ENCODE data around the gene NBL1. TPM values are rescaled to one million over a fixed set of nuclear protein-coding genes. Genes with fewer than 3 reads are reported as not detected.
A peak's percentile ranks its signal among the peaks of the same experiment; 100 is the strongest.

NBL1 gene
- total RNA-seq, 8 experiments from 2014 or later, result 0.78 to 149 (median 11.6) TPM

DNA sequence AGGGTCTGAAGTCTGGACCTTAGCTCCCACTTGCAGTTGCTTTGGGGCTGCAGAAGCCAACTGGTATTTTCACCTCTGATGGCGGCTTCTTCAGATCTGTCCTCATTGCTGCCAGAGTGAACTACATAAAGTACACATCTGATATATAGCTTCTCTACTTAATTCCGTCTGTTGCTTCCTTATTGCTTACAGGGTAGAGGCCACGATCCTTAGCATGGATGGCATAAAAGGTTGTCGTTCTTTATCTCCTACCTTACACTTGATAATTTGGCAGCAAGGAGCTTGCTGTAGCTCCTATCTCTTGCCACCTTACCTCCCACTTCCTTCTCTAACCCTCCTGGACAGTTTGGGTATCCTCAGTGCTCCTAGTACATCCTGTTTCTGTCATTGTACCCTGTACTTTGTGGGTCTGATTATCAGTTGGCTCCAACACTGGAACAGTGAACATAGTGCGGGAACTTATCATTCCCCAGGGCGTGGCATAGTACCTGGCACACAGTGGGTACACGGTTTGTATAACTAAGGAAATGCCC is 30.9 kb upstream of the NBL1 start:
- Histone ChIP-seq H3K4me3 (no peak overlapping the region), H3K27ac (no peak overlapping the region), H3K4me1 (replicated peaks in 1 of 2) (peaks cover 4 to 7% of the 10 kb centered on the region in 2 donors)
- ATAC-seq (replicated peaks in 6 of 8), result no peak
- in situ Hi-C loops (cut with MboI; ENCODE audit: low pct_unique_long_range_greater_than_20kb in 2 of 9, low sequenced_read_pairs in 9 of 9, unreplicated experiment in 9 of 9), result no loop called here
- WGBS, 10 experiments, result 80 to 100% (median 91%) methylated on average over 1 to 7 of the region's 7 CpGs; no CpG with 5 or more reads in 2 of the 10 experiments

DNA sequence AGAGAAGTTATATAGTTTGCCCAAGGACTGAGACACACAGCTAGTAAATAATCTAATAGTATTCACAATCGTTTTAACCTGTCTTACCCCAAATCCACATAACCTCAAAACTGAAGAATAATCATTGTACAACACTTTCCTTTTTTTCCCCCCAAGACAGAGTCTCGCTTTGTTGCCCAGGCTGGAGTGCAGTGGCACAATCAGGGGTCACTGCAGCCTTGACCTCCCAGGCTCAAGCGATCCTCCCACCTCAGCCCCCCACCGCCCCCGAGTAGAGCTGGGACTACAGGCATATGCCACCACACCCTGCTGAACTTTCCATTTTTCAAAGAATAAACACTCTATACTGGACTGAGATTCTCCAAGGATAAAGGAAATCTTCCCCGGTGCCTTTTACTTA is 28.7 kb upstream of the NBL1 start:
- peaks cover 7 to 12% of the 10 kb centered on the region in 2 donors for H3K4me1 ChIP-seq (replicated peaks in 1 of 2)
- WGBS, 10 experiments, result 70 to 100% (median 85%) methylated on average over 1 to 5 of the region's 6 CpGs; no CpG with 5 or more reads in 4 of the 10 experiments
- in situ Hi-C loops (cut with MboI; ENCODE audit: low pct_unique_long_range_greater_than_20kb in 2 of 9, low sequenced_read_pairs in 9 of 9, unreplicated experiment in 9 of 9), result no loop called here
- no peak overlapping the region for H3K27ac ChIP-seq
- no peak overlapping the region for H3K4me3 ChIP-seq
- ATAC-seq (replicated peaks in 6 of 8), result no peak

DNA sequence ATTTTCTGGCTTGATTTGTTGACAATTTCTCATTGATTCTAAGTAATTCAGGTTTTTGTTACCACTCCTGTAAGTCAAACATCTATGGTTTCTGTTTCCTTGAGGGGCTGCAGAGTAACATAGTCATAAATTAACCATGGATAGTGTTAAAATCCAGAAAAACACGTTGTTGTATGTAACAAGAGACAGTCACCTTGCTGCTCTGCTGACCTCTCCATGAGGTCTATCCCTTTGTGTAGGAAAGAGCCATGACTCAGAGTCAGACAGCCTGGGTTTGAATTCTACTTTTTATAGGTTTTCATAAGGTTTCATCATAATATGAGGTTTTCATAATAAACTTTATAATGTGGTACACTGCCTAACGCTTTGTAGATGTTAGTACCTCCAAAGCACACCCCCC is 27.6 kb upstream of the NBL1 start:
- ATAC-seq (replicated peaks in 6 of 8), result peak in 4 of 8 experiments; percentile 22 to 67 (median 48)
- Histone ChIP-seq H3K4me3 (no peak overlapping the region), H3K27ac (no peak overlapping the region), H3K4me1 (replicated peaks in 1 of 2) (peaks cover 7 to 12% of the 10 kb centered on the region in 2 donors)
- in situ Hi-C loops (cut with MboI; ENCODE audit: low pct_unique_long_range_greater_than_20kb in 2 of 9, low sequenced_read_pairs in 9 of 9, unreplicated experiment in 9 of 9), result no loop called here
- 0 to 100% (median 64%) methylated on average over 1 to 2 of the region's 2 CpGs; no CpG with 5 or more reads in 1 of the 10 experiments for WGBS, 10 experiments

DNA sequence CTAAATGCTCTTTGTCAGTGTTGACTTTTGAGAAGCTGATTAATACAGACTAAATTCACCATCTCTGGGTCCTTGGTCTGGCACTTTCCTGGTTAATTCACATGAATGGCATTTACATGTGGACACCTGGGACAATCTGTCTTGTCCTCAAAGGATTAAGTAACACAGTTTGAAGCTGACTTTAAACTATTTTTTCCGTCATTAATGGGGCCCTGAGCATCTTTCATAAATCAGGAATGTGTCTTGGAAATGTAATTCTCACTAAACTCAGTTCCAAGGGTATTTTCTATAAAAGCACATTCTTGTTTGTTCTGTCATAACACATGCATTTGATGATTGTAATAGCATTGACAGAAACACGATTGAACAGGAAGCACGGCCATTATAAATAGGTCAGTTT is 26.7 kb upstream of the NBL1 start:
- peaks cover 7 to 12% of the 10 kb centered on the region in 2 donors for H3K4me1 ChIP-seq (replicated peaks in 1 of 2)
- in situ Hi-C loops (cut with MboI; ENCODE audit: low pct_unique_long_range_greater_than_20kb in 2 of 9, low sequenced_read_pairs in 9 of 9, unreplicated experiment in 9 of 9), result no loop called here
- 33 to 100% (median 83%) methylated on average over 1 to 3 of the region's 3 CpGs; no CpG with 5 or more reads in 2 of the 10 experiments for WGBS, 10 experiments
- H3K4me3 ChIP-seq, result no peak overlapping the region
- H3K27ac ChIP-seq, result no peak overlapping the region
- ATAC-seq (replicated peaks in 6 of 8), result no peak

GRCh38 chr1:19618428-19618827 is 25.7 kb upstream of the NBL1 start:
- ATAC-seq (replicated peaks in 6 of 8), result no peak
- in situ Hi-C loops (cut with MboI; ENCODE audit: low pct_unique_long_range_greater_than_20kb in 2 of 9, low sequenced_read_pairs in 9 of 9, unreplicated experiment in 9 of 9), result no loop called here
- H3K27ac ChIP-seq, result no peak overlapping the region
- WGBS, 10 experiments, result 83 to 100% (median 89%) methylated on average over 1 to 3 of the region's 3 CpGs; no CpG with 5 or more reads in 3 of the 10 experiments
- H3K4me3 ChIP-seq, result no peak overlapping the region
- H3K4me1 ChIP-seq (replicated peaks in 1 of 2), result peaks cover 7 to 12% of the 10 kb centered on the region in 2 donors

DNA sequence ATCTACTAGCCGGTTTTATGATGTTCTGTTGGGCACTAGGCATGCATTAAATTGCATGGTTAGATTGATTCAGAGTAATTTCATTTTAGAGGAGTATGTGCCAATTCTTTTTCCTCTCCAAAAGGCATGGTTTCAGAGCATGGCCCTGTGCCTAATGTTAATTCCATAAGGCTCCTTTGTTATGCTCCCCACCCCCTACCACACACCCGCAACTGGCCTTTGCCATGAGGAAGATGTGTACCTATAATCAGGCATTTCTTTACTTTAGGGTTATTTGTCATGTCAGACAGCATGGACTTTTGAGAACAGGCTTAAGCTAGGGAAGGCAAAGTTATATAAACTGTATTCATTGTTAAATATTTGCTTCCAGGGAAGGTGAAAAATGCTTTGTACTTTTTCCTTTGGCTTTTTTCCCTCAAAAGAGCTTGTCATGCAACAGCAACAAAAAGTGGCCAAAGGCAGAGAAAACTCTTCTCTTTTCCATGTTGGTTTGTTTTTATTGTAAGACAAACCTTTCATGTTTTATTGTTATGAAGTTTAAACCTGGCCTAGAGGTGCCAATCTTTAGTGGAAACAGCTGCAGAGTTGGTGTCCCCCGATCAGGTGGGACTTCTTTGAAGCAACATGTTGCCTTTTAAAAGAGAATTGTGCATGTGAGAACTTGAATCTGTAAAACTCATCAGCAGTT is 24.3 kb upstream of the NBL1 start:
- Histone ChIP-seq H3K27ac (no peak overlapping the region), H3K4me1 (replicated peaks in 1 of 2) (peaks cover 7 to 12% of the 10 kb centered on the region in 2 donors), H3K4me3 (no peak overlapping the region)
- WGBS, 10 experiments, result 31 to 88% (median 60%) methylated on average over 1 to 3 of the region's 3 CpGs; no CpG with 5 or more reads in 1 of the 10 experiments
- in situ Hi-C loops (cut with MboI; ENCODE audit: low pct_unique_long_range_greater_than_20kb in 2 of 9, low sequenced_read_pairs in 9 of 9, unreplicated experiment in 9 of 9), result no loop called here
- ATAC-seq (replicated peaks in 6 of 8), result peak in 1 of 8 experiments; percentile 84

DNA sequence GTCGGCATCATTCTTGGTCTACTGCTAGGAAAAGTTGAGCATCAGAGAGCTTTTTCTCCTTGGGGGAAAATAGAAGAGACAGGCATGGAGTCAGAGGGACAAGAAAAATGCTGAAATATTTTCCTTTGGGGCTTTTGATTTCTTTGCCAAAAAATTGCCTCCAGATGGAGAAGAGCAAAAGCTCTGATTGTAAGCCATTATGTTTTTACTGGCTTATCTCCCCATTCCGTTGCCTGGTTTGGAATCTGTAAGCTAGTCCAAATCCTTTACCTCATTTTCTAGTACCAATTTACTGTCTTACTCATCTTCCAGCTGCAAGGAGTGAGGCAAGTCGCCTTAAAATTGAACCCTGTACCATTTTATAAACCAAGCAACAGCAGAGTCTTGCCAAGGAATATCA is 23.3 kb upstream of the NBL1 start:
- Histone ChIP-seq H3K4me1 (replicated peaks in 1 of 2) (peaks cover 7 to 12% of the 10 kb centered on the region in 2 donors), H3K27ac (no peak overlapping the region), H3K4me3 (no peak overlapping the region)
- WGBS, 10 experiments, result 10 to 100% (median 91%) methylated on average over 2 to 3 of the region's 3 CpGs
- ATAC-seq (replicated peaks in 6 of 8), result no peak
- in situ Hi-C loops (cut with MboI; ENCODE audit: low pct_unique_long_range_greater_than_20kb in 2 of 9, low sequenced_read_pairs in 9 of 9, unreplicated experiment in 9 of 9), result no loop called here

DNA sequence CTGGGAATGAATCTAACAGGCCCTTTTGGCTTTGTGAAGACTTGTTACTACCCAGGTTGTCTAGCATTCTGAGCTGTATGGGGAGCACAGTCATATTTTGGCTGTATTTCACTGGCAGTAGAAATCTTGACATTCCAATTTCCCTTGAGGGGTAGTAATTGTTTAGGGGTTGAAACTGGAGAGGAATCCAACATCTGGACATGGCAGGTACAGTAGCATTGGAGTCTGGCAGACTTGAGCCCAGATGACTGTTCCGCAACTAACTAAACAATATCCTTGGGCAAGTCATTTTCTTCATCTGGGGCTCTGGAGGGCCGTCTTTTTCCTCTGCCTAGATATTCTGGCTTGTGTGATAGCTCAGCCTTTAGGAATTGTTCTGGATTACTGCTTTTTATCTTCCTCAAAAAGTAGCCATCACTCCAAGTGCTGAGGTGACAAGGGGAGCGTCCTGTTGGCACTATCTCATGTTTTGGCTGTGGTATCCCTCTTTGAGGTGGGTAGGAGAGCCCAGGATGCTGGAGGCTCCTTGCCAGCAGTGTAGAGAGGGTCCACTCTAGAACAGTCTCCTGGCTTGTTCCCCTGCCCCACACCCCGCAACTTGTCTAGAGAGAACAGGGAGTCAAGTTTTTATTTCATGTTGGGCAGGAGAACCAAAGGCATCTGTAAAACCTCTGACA is 22.7 kb upstream of the NBL1 start:
- ATAC-seq (replicated peaks in 6 of 8), result no peak
- H3K27ac ChIP-seq, result no peak overlapping the region
- in situ Hi-C loops (cut with MboI; ENCODE audit: low pct_unique_long_range_greater_than_20kb in 2 of 9, low sequenced_read_pairs in 9 of 9, unreplicated experiment in 9 of 9), result no loop called here
- no peak overlapping the region for H3K4me3 ChIP-seq
- H3K4me1 ChIP-seq (replicated peaks in 1 of 2), result peaks cover 7 to 8% of the 10 kb centered on the region in 2 donors
- WGBS, 10 experiments, result 75 to 100% (median 100%) methylated on average over 2 to 4 of the region's 4 CpGs; no CpG with 5 or more reads in 3 of the 10 experiments

- 17 to 100% (median 76%) methylated on average over 1 of the region's 1 CpG; no CpG with 5 or more reads in 4 of the 10 experiments for WGBS, 10 experiments
- Histone ChIP-seq H3K4me3 (no peak overlapping the region), H3K4me1 (replicated peaks in 1 of 2) (peaks cover 3 to 7% of the 10 kb centered on the region in 2 donors), H3K27ac (no peak overlapping the region)
- ATAC-seq (replicated peaks in 6 of 8), result peak in 1 of 8 experiments; percentile 38
- in situ Hi-C loops (cut with MboI; ENCODE audit: low pct_unique_long_range_greater_than_20kb in 2 of 9, low sequenced_read_pairs in 9 of 9, unreplicated experiment in 9 of 9), result no loop called here
Measured at GRCh38 chr1:19622204-19622603, 21.9 kb upstream of the NBL1 start.

DNA sequence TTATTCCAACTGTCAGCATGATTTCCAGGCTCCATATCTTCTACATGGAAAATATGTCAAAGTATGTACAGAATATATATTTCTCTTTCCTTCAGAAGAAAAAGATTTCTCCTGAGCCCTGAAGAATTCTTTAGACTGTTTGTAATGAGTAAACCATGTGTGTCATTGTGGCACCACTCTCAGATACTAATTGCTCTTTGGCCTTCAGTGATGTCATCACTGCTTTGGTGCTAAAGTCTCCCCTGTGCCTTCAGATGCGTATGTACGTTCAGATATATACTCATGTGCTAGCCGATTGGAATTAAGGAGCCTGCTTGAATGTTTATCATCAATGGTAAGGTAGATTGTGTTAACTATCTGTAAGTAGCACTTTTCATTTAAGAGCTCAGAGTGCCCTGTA is 20.6 kb upstream of the NBL1 start:
- Histone ChIP-seq H3K4me1 (replicated peaks in 1 of 2) (peaks cover 0 to 7% of the 10 kb centered on the region in 2 donors), H3K4me3 (no peak overlapping the region), H3K27ac (no peak overlapping the region)
- peak in 1 of 8 experiments; percentile 73 for ATAC-seq (replicated peaks in 6 of 8)
- in situ Hi-C loops (cut with MboI; ENCODE audit: low pct_unique_long_range_greater_than_20kb in 2 of 9, low sequenced_read_pairs in 9 of 9, unreplicated experiment in 9 of 9), result no loop called here
- WGBS, 10 experiments, result 95 to 100% (median 100%) methylated on average over 1 to 3 of the region's 3 CpGs; no CpG with 5 or more reads in 4 of the 10 experiments

- H3K27ac ChIP-seq, result no peak overlapping the region
- in situ Hi-C loops (cut with MboI; ENCODE audit: low pct_unique_long_range_greater_than_20kb in 2 of 9, low sequenced_read_pairs in 9 of 9, unreplicated experiment in 9 of 9), result loop anchor here in 2 of 9 experiments (25.0 kb wide), 1 partner anchor 238 kb away; no protein-coding TSS in a partner anchor
Measured at GRCh38 chr1:19625291-19625937, 18.7 kb upstream of the NBL1 start.

GRCh38 chr1:19628879-19629278 is 15.2 kb upstream of the NBL1 start:
- H3K4me1 ChIP-seq (replicated peaks in 1 of 2), result peaks cover 5% of the 10 kb centered on the region in 2 donors
- H3K4me3 ChIP-seq, result no peak overlapping the region
- H3K27ac ChIP-seq, result no peak overlapping the region
- in situ Hi-C loops (cut with MboI; ENCODE audit: low pct_unique_long_range_greater_than_20kb in 2 of 9, low sequenced_read_pairs in 9 of 9, unreplicated experiment in 9 of 9), result loop anchor here in 2 of 9 experiments (25.0 kb wide), 1 partner anchor 242 kb away; no protein-coding TSS in a partner anchor
- WGBS, 10 experiments, result 83 to 100% (median 83%) methylated on average over 1 to 3 of the region's 3 CpGs; no CpG with 5 or more reads in 6 of the 10 experiments
- no peak for ATAC-seq (replicated peaks in 6 of 8)

More at GRCh38 chr1:19625291-19625937, 18.7 kb upstream of the NBL1 start:
- Histone ChIP-seq H3K4me1 (replicated peaks in 1 of 2) (no peaks in the 10 kb centered on the region), H3K4me3 (no peak overlapping the region)
- WGBS, 10 experiments, result 85 to 100% (median 98%) methylated on average over 1 to 8 of the region's 8 CpGs; no CpG with 5 or more reads in 2 of the 10 experiments
- ATAC-seq (replicated peaks in 6 of 8), result no peak

Measured in motor neuron (in vitro differentiated cells).